Progenitor cell of endocrine pancreas (in vitro differentiated cells): Measurements from ENCODE around the gene FRMD4A. TPM values are rescaled to one million over a fixed set of nuclear protein-coding genes. Genes with fewer than 3 reads are reported as not detected.
"Not testable (repeated sequence)": the region's sequence is repeated elsewhere in the genome, so short reads cannot be mapped to it uniquely, and the experiment has no call there.

Experiments used
- DNase-seq: peaks from one replicate; pipeline ENCODE4 v3.0.0; 2021; ENCODE audit warnings: low spot score; ENCODE audit not compliant: unreplicated experiment
- H3K27ac Mint-ChIP-seq: 2 replicates; pipeline ENCODE4 v1.8.0; 2021; ENCODE audit warnings: mild to moderate bottlenecking, moderate library complexity, mixed read lengths
- H3K27me3 Mint-ChIP-seq: 2 replicates; pipeline ENCODE4 v1.8.0; 2021; ENCODE audit warnings: mixed read lengths
- H3K36me3 Mint-ChIP-seq: 2 replicates; pipeline ENCODE4 v1.8.0; 2022; ENCODE audit warnings: mixed read lengths; ENCODE audit not compliant: insufficient read depth
- H3K4me1 Mint-ChIP-seq: 2 replicates; pipeline ENCODE4 v1.8.0; 2021; ENCODE audit warnings: low read depth, mixed read lengths
- H3K4me3 Mint-ChIP-seq: 2 replicates; pipeline ENCODE4 v1.8.0; 2021; ENCODE audit warnings: low read depth, mild to moderate bottlenecking, moderate library complexity, mixed read lengths
- H3K9me3 Mint-ChIP-seq: 2 replicates; pipeline ENCODE4 v1.8.0; 2021; ENCODE audit warnings: low read depth, mixed read lengths
- CTCF ChIP-seq: fragments of 200-600 bp; sonication (generic); IDR thresholded peaks from one replicate; pipeline ENCODE4 v1.5.0; 2021; ENCODE audit warnings: antibody characterized with exemption, mild to moderate bottlenecking; ENCODE audit not compliant: unreplicated experiment
- total RNA-seq: library from RNA; stranded (reverse); gene quantifications from 2 replicates; pipeline ENCODE4 v1.2.1, GENCODE V29; 2021

The FRMD4A gene
- total RNA-seq, 1 donor from 2014 or later = 42.2 TPM

DNA sequence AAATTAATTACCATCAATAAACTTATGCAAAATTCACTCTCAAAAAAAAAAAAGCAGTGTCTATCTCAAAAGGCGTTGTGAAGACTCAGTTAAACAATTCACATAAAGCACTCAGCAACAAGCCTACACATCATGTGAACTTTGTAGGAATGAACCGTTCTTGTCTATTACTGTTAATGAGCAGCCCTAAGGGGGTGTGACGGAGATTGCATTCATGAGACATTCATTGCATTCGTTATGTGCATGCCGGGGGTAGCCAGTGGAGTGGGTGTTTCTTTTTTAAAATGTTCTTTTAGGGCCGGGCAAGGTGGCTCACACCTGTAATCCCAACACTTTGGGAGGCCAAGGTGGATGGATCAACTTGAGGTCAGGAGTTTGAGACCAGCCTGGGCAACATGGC is 551.0 kb downstream of the FRMD4A start:
- Mint-ChIP-seq H3K9me3 (peaks cover 3% of the 10 kb centered on the region), H3K4me3 (no peak overlapping the region), H3K27ac (no peak overlapping the region), H3K4me1 (no peaks in the 10 kb centered on the region), H3K36me3 (peaks cover 7% of the 10 kb centered on the region), H3K27me3 (peaks cover 3% of the 10 kb centered on the region)
- no peak for TF ChIP-seq CTCF
- no peak for DNase-seq

GRCh38 chr10:13778693-13778960 is 552.1 kb downstream of the FRMD4A start:
- not testable (repeated sequence) for H3K4me1 Mint-ChIP-seq, H3K36me3 Mint-ChIP-seq, DNase-seq, H3K9me3 Mint-ChIP-seq, H3K4me3 Mint-ChIP-seq, H3K27ac Mint-ChIP-seq
- peaks cover 10% of the 10 kb centered on the region for H3K27me3 Mint-ChIP-seq

GRCh38 chr10:13776861-13777311 is 553.8 kb downstream of the FRMD4A start:
- no peaks in the 10 kb centered on the region for H3K4me1 Mint-ChIP-seq
- no peak overlapping the region for H3K4me3 Mint-ChIP-seq
- no peak overlapping the region for H3K27ac Mint-ChIP-seq
- H3K9me3 Mint-ChIP-seq = peaks cover 3% of the 10 kb centered on the region
- TF ChIP-seq CTCF = no peak
- H3K27me3 Mint-ChIP-seq = peaks cover 13% of the 10 kb centered on the region
- no peak for DNase-seq
- peaks cover 8% of the 10 kb centered on the region for H3K36me3 Mint-ChIP-seq

DNA sequence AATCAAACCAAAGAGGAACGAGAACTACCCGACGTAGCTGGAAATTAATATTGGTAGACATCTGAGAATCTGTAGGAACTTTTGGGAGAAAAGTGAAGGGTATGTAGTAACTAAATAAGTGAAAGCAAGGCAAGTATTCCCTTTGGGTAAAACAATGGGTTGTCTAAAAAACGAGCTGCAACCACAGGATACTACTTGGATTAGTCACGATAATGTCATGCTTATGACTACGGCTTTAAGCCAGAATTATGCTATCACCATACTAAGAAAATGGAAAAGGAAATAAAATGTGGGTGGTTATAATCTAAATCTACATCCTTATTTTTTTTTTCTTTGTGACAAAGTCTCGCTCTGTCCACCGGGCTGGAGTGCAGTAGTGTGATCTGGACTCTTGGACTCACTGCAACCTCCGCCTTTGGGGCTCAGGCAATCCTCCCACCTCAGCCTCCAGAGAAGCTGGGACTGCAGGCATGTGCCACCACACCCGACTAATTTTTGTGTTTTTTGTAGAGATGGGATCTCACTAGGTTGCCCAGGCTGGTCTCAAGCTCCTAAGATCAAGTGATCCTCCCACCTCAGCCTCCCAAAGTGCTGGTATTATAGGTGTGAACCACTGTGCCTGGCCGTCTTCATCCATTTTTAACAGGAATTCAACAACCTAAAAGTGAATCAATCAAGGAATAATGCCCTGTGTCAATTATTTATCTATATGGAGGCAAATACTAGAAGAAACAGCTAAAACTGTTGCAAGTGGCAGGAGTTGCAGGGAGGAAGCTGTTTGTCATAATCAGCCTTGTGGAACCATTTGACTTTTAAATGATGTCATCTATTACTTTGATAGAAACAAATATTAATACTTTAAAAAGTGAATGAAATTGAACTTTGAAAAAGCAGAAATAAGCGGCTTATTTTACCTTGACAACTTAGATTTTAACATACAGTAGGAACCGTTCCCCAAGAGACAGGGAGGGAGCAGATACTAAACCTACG is 554.6 kb downstream of the FRMD4A start:
- Mint-ChIP-seq H3K9me3 (peaks cover 3% of the 10 kb centered on the region), H3K36me3 (peaks cover 7% of the 10 kb centered on the region), H3K27ac (no peak overlapping the region), H3K4me1 (no peaks in the 10 kb centered on the region), H3K27me3 (peaks cover 13% of the 10 kb centered on the region), H3K4me3 (no peak overlapping the region)
- DNase-seq = no peak
- TF ChIP-seq CTCF = no peak

DNA sequence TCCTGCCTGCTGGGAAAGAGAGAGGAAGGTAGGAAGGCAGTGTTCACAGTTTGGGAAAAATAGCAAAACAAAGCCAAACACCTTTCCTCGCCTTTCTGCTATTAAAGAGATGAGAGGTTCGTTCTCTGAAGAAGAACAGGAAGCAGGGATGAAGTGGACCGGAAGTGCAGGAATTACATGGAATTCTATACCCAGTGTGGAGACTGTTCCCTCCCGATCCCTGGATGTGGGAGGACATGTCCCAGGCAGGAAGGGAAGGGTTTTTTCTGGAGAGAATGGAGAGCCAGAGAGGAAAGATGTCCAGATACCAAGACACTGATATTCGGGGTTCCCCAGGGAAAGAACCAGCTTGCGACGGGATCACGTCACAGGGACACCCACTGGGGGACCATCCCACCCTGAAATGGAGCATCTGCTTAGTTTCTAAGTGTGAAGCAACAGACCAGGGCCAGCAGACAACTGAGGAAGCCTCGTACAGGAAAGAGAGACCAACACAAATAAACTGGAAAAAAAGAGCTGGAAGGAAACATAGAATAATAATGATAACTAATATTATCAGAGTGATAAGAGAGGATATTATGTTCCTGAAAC is 556.3 kb downstream of the FRMD4A start:
- H3K36me3 Mint-ChIP-seq = peaks cover 12% of the 10 kb centered on the region
- H3K27ac Mint-ChIP-seq = no peak overlapping the region
- H3K27me3 Mint-ChIP-seq = peaks cover 18% of the 10 kb centered on the region
- H3K4me1 Mint-ChIP-seq = peaks cover 5% of the 10 kb centered on the region
- no peak for TF ChIP-seq CTCF
- peaks cover 8% of the 10 kb centered on the region for H3K9me3 Mint-ChIP-seq
- no peak for DNase-seq
- H3K4me3 Mint-ChIP-seq = no peak overlapping the region
